ENCODE measurements around the gene NRP1. TPM values are rescaled to one million over a fixed set of nuclear protein-coding genes. Genes with fewer than 3 reads are reported as not detected.

NRP1 gene
- polyA plus RNA-seq, 3 donors, result 1.1 to 1.7 (median 1.3) TPM

DNA sequence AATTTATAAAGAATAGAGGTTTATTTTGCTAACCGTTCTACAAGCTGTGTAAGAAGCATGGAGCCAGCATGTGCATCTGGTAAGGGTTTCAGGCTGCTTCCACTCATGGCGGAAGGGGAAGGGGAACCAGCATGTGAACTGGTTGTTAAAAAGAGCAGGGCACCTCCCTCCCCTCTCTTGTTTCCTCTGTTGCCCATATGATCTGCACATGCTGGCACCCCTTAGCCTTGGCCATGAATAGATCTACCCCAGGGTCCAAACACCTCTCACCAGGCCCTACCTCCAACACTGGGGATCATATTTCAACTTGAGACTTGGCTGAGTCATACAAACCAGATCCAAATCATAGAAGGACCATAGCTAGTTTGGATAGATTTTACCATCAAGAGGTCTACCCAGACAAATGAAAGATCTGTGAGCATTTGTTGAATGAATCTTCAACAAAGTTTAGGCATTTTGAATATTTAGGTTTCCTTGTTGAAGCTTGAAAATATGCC, 36.0 kb upstream of the NRP1 start:
- Mint-ChIP-seq H3K4me3 (no peak overlapping the region), H3K4me1 (peaks cover 9% of the 10 kb centered on the region), H3K27ac (no peak overlapping the region), H3K27me3 (ENCODE audit: low read depth in 3 of 3) (peaks cover 0 to 4% (median 2%) of the 10 kb centered on the region in 3 donors), H3K36me3 (no peaks in the 10 kb centered on the region), H3K9me3 (peaks cover 14 to 31% (median 15%) of the 10 kb centered on the region in 7 donors)
- intact Hi-C loops (cut with micrococcal nuclease), result no loop called here
- Histone ChIP-seq H3K9me3 (replicated peaks in 1 of 2; ENCODE audit: control insufficient read depth in 1 of 2, insufficient read depth in 1 of 2, low read length in 2 of 2) (peaks cover 0 to 13% of the 10 kb centered on the region in 2 donors), H3K9ac (ENCODE audit: insufficient read depth, low read length, poor library complexity, severe bottlenecking) (no peak overlapping the region), H3K4me3 (replicated peaks in 1 of 3; ENCODE audit: low read depth in 2 of 3, low read length in 3 of 3) (no peak overlapping the region), H3K79me2 (ENCODE audit: insufficient read depth, low read length) (no peaks in the 10 kb centered on the region), H2AFZ (ENCODE audit: insufficient read depth, low read depth, low read length, poor library complexity, severe bottlenecking) (no peak overlapping the region), H3K36me3 (replicated peaks in 1 of 2; ENCODE audit: control insufficient read depth in 1 of 2, insufficient read depth in 2 of 2, low read length in 2 of 2) (no peaks in the 10 kb centered on the region), H4K20me1 (ENCODE audit: insufficient read depth, low read length) (no peaks in the 10 kb centered on the region), H3K27me3 (ENCODE audit: control insufficient read depth in 2 of 2, insufficient read depth in 2 of 2, low read length in 2 of 2) (no peaks in the 10 kb centered on the region), H3K4me2 (replicated peaks; ENCODE audit: extremely low read depth, low read length, poor library complexity, severe bottlenecking) (no peak overlapping the region), H3K27ac (ENCODE audit: low read depth in 1 of 2, low read length in 2 of 2) (no peak overlapping the region), H3K4me1 (ENCODE audit: control insufficient read depth in 1 of 2, insufficient read depth in 2 of 2, low read length in 2 of 2) (peaks cover 11 to 15% of the 10 kb centered on the region in 2 donors)
- WGBS (ENCODE audit: insufficient coverage), result 100% methylated on average over 1 of the region's 2 CpGs
- TF ChIP-seq, protein P1, sequence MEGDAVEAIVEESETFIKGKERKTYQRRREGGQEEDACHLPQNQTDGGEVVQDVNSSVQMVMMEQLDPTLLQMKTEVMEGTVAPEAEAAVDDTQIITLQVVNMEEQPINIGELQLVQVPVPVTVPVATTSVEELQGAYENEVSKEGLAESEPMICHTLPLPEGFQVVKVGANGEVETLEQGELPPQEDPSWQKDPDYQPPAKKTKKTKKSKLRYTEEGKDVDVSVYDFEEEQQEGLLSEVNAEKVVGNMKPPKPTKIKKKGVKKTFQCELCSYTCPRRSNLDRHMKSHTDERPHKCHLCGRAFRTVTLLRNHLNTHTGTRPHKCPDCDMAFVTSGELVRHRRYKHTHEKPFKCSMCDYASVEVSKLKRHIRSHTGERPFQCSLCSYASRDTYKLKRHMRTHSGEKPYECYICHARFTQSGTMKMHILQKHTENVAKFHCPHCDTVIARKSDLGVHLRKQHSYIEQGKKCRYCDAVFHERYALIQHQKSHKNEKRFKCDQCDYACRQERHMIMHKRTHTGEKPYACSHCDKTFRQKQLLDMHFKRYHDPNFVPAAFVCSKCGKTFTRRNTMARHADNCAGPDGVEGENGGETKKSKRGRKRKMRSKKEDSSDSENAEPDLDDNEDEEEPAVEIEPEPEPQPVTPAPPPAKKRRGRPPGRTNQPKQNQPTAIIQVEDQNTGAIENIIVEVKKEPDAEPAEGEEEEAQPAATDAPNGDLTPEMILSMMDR (IDR thresholded peaks at IDR 0.05), result no peak
- no peak for DNase-seq

DNA sequence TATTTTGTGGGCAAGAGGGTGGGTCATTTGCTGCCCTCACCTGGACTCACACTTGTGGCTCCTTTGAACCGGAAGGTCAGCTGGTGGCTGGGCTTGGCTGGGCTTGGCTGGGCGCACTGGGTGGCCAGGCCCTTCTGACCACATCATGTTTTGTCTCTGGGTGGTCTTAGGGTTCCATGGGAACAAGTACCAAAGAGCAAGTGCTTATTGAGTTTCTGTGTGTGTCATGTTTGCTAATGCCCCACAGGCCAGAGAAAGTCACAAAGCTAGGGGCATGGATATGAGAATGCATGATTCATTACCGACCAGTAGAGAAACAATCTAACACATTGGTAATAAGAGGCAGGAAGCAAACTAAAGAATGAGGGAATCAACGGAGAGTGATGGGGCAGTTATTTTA, 33.6 kb upstream of the NRP1 start:
- Mint-ChIP-seq H3K9me3 (peaks cover 14 to 29% (median 18%) of the 10 kb centered on the region in 7 donors), H3K36me3 (no peaks in the 10 kb centered on the region), H3K27me3 (ENCODE audit: low read depth in 3 of 3) (peaks cover 0 to 5% (median 2%) of the 10 kb centered on the region in 3 donors), H3K4me1 (peaks cover 19% of the 10 kb centered on the region), H3K4me3 (no peak overlapping the region), H3K27ac (peak overlapping the region in 1 of 7 donors; percentile 21)
- WGBS (ENCODE audit: insufficient coverage), result 94% methylated on average over 2 of the region's 4 CpGs
- Histone ChIP-seq H3K27me3 (ENCODE audit: control insufficient read depth in 2 of 2, insufficient read depth in 2 of 2, low read length in 2 of 2) (no peaks in the 10 kb centered on the region), H4K20me1 (ENCODE audit: insufficient read depth, low read length) (no peaks in the 10 kb centered on the region), H3K79me2 (ENCODE audit: insufficient read depth, low read length) (no peaks in the 10 kb centered on the region), H2AFZ (ENCODE audit: insufficient read depth, low read depth, low read length, poor library complexity, severe bottlenecking) (no peak overlapping the region), H3K9ac (ENCODE audit: insufficient read depth, low read length, poor library complexity, severe bottlenecking) (no peak overlapping the region), H3K4me2 (replicated peaks; ENCODE audit: extremely low read depth, low read length, poor library complexity, severe bottlenecking) (no peak overlapping the region), H3K4me3 (replicated peaks in 1 of 3; ENCODE audit: low read depth in 2 of 3, low read length in 3 of 3) (no peak overlapping the region), H3K4me1 (ENCODE audit: control insufficient read depth in 1 of 2, insufficient read depth in 2 of 2, low read length in 2 of 2) (peaks cover 20 to 26% of the 10 kb centered on the region in 2 donors), H3K9me3 (replicated peaks in 1 of 2; ENCODE audit: control insufficient read depth in 1 of 2, insufficient read depth in 1 of 2, low read length in 2 of 2) (peaks cover 0 to 13% of the 10 kb centered on the region in 2 donors), H3K36me3 (replicated peaks in 1 of 2; ENCODE audit: control insufficient read depth in 1 of 2, insufficient read depth in 2 of 2, low read length in 2 of 2) (no peaks in the 10 kb centered on the region), H3K27ac (ENCODE audit: low read depth in 1 of 2, low read length in 2 of 2) (no peak overlapping the region)
- intact Hi-C loops (cut with micrococcal nuclease), result loop anchor here (10.0 kb wide), 1 partner anchor 137 kb away; no protein-coding TSS in a partner anchor
- TF ChIP-seq, protein P1 (IDR thresholded peaks at IDR 0.05), result no peak
- no peak for DNase-seq
